Fibroblast of skin of left biceps (primary cell): ENCODE data around the gene PIGV.

Experiments
- DNase-seq, 2 experiments: peaks; one replicate each; pipeline ENCODE4 v3.0.0-alpha.2; 2013; ENCODE audit warnings: low read depth in 2 of 2

The PIGV gene

GRCh38 chr1:26787706-26788514, at the start of gene PIGV:
TSS of gene PIGV (plus strand) at chr1:26787950. CDS start at chr1:26790816, 2,866 bp downstream.
- DNase-seq, result peak in 1 of 2 experiments; percentile 62

- DNase-seq, result no peak
These were observed 48.3 kb upstream of the PIGV start for GRCh38 chr1:26739329-26739914.

GRCh38 chr1:26740023-26740634, 47.6 kb upstream of the PIGV start:
- DNase-seq, result no peak

- DNase-seq, result no peak
These were observed 46.8 kb upstream of the PIGV start for GRCh38 chr1:26740952-26741351.

GRCh38 chr1:26743426-26744059, 44.2 kb upstream of the PIGV start:
- no peak for DNase-seq

GRCh38 chr1:26744075-26744959, 43.4 kb upstream of the PIGV start:
- peak; percentile 44 to 45 for DNase-seq

- DNase-seq, result no peak
These were observed 42.6 kb upstream of the PIGV start for GRCh38 chr1:26745191-26745590.

- no peak for DNase-seq
These were observed 40.7 kb upstream of the PIGV start for GRCh38 chr1:26747048-26747447.

- no peak for DNase-seq
These were observed 39.4 kb upstream of the PIGV start for GRCh38 chr1:26748351-26748750.

- DNase-seq, result no peak
These were observed 38.3 kb upstream of the PIGV start for GRCh38 chr1:26749458-26749857.

GRCh38 chr1:26750428-26750827, 37.3 kb upstream of the PIGV start:
- no peak for DNase-seq

- no peak for DNase-seq
These were observed 35.2 kb upstream of the PIGV start for GRCh38 chr1:26752519-26752918.

GRCh38 chr1:26754086-26754874, 33.5 kb upstream of the PIGV start:
- no peak for DNase-seq

- DNase-seq, result no peak
These were observed 29.4 kb upstream of the PIGV start for GRCh38 chr1:26758358-26758757.

- no peak for DNase-seq
These were observed 28.2 kb upstream of the PIGV start for GRCh38 chr1:26759531-26759930.

GRCh38 chr1:26761217-26761616, 26.5 kb upstream of the PIGV start:
- DNase-seq, result no peak

GRCh38 chr1:26767714-26768113, 20.0 kb upstream of the PIGV start:
- no peak for DNase-seq

GRCh38 chr1:26768755-26769154, 19.0 kb upstream of the PIGV start:
- DNase-seq, result peak; percentile 58 to 67

- no peak for DNase-seq
These were observed 16.5 kb upstream of the PIGV start for GRCh38 chr1:26771285-26771642.

GRCh38 chr1:26771643-26772321, 16.0 kb upstream of the PIGV start:
- peak; percentile 85 for DNase-seq
